Midbrain (tissue), 1 donor: ENCODE measurements around the gene CISD1.
A peak's percentile ranks its signal among the peaks of the same experiment; 100 is the strongest.

ENCODE experiments used
- DNase-seq: peaks from one replicate; lab custom pipeline; 2025; lab: John Stamatoyannopoulos, UW

Gene CISD1

DNA sequence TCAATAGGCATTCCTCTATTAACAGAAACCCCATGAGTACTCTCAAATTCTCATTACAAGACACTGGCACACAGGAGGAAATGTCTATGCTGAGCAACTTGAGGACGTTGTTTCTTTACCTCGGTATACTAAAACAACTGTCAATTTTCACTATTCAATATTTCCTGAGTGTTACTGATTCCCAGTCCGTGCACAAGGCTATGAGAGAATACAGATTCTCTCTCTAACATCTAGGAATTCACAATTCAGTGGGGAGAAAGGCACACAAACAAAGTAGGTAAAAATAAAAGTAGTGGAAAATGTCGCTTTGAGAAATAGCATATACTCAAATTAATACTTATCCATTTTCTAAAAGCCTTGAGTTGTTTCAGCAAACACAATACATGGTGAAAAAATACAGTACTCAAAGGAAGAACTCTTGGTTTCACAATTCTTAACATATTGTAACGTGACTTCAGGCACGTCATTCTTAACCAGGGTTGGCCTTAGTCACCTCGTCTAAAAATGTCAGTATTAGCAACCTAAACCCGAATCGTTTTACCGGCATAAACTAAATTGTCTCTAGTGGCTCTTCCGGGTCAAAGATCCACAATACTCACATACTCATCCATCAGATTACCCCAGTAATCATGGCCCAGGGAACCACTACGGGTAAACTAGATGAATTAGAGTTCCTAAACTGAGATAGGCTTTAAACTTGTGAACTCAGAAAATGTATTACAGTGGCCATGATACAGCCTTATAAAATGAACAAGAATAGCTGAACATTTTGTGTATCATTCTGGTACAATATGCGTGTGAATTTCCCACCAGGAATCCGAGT is 2.7 kb upstream of the CISD1 start:
- peak; percentile 37 for DNase-seq

DNA sequence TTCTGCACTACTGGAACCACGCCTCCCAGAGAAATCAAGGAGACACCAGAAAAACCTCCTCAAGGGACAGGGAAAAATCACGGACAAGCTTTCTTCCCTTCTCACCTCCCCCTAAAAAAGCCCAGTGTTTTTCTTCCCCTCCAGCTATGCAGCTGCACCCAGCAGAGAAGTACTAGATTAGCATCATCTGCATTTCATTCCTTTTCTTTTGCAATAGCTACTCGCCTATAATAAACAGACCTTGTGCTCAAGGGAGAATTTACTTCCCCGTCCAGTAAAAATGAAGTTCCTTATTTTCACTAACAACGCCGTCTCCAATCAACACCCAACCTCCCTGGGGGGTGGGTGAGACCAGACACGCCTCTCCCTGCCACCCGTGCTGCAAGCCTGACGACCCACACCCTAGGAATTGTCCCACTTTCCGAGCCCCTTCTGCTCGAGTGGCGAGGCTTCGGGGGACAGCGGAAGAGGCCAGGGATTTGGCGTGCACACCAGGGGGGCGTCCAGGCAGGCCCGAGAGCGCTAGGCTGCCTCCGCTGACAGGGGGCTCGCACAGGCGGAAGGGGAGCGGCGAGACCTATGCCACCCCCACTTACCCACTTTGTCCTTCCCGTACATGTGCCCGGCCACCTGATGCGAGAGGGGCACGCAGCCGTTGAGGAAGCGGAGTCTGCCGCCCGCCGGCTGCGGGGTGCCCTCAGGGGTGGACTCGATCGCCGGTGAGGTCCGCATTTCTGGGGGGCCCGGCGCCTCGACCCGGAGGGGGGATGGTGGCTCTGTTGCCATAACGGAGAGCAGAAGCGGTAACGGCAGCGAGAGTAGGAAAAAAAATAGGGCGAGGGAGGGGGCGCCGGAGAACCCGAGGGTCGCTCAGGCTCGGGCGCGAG is 1.9 kb upstream of the CISD1 start:
- peak; percentile 41 for DNase-seq

DNA sequence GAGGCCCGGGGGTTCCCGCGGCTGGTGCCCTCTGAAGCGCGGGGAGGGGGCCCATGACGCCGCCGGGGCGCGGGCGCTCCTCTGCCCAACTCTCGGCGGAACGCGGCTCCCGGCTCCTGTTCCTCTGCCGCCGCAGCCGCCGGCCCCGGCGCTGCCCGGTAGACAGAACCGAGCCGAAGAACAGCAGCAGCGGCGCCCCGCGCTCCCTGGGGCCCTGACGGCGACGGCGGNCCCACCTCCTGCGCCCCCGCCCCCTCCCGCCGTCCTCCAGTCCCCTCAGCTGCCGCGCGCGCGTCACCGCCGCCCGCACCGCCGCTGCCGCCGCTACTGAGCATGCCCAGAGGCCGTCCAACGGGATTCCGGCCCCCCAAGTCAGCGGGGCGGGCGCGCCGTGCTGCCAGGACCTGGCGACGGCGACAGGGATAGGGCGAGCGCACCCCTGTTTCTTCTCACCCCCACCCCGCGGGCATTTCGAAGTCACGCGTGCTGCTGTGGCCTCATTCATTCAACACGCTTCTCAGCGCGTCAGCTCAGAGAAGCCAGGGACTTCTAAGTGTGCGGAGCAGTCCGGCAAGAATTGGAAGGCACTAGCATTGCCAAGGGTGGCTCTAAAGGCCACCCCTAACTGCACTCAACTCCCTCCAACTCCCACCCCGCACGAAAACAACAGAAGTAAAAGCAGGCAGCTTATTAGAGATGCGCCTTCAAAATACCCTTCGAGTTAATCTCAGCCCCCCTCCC is 1.1 kb upstream of the CISD1 start, which contains the start of gene IPMK:
Gene IPMK, minus strand, starts transcription at position 182 of the 741 bp plus-strand sequence. CDS start 283 bp downstream, outside the sequence.
- peak; percentile 93 for DNase-seq

DNA sequence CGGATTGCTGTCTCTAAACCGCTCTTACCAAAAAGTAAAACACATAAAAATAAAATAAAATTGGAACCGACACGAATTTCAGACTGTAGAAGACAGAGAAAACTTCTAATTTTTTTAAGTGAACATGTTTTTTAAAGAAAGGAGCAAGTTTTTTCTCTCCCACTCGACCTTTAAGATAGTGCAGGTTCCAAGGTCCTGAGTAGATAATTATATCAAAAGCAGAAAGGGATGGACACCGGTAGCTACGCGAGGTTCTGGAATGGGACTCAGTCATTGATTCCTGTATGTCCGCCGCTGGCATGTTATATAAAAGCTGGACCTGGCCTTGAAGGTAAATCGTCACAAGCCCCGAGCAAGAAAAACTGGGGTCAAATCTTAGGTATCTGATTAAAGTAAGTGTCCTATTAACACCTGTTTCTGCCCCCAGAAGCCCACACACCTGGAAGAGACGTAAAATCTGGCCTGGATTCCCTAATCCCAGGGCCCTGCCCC is 462 bp upstream of the CISD1 start:
- DNase-seq = no peak

DNA sequence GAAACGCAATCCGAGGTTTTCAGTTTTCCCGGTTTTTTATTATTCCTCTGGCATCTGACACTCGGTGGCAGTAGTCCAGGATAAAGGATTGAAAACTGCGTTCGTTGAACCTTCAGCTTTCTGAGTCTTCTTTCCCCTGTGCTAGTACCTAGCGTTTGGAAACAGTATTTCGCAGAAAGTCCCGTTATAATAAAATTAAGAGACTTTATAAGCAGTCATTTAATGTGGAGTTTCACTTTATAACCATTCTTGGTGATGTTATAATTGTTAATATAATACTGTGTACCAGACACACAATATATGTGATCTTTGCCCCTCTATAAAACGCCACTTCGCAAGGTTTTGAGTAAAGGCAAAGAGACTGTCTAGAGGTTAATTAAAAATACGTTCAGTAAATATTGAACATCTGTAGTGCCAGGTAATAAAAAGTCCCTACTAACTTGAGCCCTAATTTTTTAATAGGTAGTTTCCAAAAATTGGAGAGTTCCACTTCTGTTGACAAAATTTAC is 874 bp downstream of the CISD1 start:
- DNase-seq = no peak

DNA sequence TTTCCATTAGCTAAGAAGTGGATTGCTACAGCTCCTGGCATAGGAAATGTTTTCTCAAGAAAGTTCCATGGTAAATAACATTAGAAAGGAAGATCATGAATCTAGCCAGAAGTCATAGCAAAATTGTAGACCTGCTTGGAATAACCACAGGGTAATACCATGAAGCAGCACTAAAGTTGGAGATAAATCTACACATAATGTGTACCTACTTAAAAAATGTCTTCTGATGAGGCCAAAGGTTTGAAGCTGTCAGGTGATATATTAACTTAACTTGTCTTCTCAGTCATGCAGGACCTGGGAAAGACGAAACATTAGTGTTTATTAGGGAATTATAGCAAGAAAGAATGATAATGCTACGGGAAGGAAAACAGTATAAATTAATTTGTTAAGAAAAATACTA is 6.3 kb downstream of the CISD1 start:
- no peak for DNase-seq

DNA sequence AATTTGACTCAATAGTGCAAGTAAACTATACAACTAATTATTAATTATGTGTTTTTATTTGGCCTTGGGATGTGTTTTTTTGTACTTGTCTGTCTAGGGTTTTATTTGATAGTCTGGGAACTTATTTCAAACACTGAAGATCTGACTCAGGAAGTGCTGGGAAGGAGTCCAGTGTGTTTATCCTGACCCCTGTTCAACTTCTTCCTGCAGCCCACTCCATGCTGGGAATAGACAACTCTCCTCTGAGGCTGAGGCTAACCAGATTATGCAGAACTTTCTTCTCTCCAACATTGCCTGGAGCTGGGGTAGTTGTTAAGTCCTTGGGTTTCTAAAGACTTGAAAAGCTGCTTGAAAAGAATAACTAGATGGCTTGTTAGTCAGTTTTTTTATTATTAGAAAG is 6.9 kb downstream of the CISD1 start:
- no peak for DNase-seq

DNA sequence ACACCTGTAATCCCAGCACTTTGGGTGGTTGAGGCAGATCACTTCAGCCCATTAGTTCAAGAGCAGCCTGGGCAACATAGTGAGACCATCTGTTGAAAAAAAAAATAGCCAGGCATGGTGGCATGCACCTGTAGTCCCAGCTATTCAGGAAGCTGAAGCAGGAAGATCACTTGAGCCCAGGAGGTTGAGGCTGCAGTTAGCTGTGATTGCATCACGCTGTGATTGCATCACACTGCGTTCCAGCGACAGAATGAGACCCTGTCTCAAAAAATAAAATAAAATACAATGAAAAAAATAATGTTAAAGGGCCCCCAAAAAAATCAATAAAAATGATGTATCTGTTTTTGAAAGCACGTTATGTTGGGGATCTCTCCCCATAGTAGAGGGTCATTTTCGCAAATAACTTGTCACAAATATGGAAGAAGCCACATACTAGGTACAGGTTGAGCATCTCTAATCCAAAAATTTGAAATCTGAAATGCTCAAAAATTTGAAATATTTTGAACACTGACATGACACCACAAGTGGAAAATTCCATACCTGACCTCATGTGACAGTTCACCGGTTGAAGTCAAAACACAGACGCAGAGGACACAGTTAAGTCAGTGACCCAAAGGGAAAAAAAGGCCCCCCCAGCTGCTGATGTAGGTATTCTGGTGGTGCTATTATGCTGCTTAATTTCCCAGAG is 9.5 kb downstream of the CISD1 start:
- DNase-seq = no peak

DNA sequence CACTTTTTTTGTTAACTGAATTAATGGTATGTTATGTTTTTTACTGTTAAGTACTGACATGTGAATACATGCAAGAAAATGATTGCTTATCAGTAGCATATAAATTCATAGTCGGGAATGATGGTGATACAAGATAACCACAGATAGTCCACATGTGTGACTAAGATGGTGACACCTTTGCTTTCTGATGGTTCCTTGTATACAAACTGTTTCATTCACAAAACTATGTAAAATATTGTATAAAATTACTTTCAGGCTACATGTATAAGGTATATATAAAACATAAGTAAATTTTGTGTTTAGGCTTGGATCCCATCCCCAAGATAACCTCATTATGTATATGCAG is 10.0 kb downstream of the CISD1 start:
- DNase-seq = no peak

DNA sequence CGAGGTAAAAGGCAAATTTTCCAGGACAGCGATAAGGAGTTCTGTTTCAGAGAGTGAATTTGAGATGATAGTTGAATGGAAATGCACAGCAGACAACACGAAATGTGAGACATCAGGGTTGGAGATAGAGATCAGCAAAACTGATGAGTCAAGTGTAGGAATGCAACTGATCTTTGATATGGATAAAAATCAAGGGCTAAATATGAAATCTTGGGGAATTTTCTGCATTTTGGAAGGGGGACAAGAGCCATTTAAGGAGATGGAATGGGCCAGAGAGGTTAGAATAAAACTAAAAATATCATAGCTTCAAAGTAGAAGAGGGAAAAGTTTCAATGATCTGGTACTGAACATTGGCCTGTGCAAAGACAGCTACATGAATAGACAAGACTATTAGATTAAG is 11.5 kb downstream of the CISD1 start:
- DNase-seq = no peak

DNA sequence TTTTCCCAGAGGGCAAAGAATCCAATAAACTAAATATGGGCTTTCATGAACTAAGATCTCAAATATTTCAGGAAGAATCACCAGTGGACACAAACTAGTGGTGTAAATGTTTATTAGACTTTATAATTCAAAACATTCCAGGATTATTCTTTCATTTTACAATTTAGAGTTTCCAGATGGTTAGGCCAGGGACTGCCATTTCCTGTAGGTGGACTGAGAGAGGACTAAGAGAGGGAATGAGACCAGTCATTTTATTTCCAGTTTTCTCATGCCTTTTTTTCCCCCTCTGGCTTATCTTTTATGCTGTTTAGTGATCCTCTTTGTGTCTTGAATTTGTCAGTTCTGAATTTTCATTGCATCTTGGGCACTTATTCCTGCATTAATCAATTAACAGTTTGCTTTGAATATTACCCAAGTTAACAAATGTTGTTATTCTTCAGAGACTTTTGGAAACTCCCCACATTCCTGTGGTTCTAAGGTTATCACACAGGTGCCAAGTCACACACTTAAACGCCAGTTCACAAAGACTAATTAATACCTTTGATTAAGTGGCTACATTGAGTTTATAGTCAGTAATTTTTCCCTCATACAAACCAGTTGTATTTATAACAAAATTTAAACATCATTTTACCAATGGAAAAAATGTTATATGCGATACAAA is 12.3 kb downstream of the CISD1 start:
- DNase-seq = no peak

DNA sequence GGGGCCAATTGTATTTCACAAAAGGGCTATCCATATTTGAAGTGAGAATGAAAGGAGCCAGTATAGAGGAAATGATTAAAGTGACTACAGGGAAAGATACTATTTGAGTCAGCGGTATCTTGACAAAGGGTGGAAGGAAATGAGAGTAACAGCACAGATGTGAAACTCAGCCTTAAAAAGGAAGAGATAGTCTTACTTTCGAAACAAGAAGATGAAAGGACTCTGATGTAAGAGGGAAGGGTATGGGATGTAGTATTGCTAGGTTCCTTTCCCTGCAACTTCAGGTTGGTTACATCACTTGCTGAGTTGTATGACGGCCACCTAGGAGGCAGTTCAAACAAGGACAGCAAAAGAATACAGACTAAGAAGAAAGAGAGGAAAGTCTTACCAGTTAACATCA is 13.7 kb downstream of the CISD1 start:
- no peak for DNase-seq

DNA sequence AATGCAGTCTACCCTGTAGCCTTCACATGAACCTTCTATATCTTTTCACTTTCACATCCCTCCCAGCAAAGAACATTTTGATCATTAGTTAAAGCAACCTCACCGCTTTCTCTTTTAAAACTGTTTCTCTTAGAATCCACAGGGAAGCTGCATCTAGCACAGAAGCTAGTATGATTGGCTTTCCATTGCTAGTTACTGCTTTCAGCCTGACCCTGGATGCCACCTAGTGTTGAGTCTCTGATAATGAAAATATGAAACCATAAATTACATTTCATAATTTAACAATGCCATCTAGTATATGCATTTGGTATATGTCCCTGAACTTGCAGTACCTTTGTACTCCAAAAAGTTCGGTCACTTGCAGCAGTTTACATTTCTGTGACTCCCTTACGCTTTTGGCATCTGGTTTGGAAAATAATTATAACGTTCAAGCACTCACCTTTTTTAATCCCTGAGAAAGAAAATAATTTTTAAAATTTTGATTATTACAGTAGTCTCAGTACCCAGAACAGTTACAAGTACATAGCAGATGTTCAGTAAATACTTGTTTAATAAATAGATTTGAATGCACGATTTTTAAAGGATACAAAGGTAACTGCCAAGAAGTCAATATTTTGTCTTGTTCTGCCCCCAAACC is 22.7 kb downstream of the CISD1 start:
- peak; percentile 47 for DNase-seq

DNA sequence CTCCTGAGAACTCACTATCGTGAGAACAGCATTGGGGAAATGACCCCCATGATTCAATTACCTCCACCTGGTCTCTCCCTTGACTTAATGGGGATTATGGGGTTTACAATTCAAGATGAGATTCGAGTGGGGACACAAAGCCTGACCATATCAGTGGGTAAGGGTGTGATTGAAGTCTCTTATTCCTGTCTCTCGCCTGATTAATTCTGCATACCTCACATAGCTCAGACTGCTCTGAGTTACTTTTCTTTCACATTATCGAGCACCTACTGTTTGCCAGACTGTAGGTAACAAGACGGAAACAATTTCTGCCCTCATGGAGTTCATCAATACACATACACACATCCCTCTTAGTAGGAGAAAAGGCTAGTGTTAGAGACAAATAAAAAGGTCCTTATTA is 25.0 kb downstream of the CISD1 start:
- DNase-seq = no peak

DNA sequence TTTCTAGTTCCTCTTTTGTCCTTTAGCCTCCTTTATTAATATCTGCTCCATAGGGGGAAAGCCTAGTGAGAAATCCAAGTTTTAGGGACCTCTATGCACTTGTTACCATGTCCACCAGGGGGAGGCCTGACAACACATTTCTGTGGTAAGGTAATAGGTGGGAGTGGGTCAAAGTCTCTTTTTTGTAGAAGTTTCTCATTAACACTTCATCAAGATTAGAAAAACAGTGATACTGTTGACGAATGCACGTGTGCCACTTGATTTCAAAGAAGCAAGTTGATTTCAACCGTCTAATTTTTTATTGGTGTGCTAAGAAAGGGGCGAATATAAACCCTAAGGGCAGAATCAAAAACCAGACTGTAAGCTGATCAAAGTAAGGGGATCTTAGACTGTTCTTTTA is 30.6 kb downstream of the CISD1 start:
- DNase-seq = peak; percentile 49

DNA sequence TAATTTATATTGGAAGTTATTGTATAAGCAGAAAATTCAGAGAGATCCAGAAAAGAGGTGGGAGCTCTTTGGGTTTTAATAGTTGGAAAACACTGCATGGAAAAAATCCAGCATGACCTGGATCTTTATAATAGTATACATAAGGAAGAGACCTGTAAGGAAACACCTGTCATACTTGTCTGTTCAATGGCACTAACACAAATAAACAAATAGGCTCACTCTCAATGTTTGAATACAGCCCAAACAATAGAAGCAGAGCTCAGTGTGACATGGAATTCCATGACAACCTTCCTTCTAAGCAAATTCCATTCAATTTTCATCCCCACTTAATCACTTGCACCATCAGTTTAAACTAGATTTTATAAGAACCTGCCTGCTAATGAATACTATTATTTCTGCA is 31.7 kb downstream of the CISD1 start:
- DNase-seq = no peak

DNA sequence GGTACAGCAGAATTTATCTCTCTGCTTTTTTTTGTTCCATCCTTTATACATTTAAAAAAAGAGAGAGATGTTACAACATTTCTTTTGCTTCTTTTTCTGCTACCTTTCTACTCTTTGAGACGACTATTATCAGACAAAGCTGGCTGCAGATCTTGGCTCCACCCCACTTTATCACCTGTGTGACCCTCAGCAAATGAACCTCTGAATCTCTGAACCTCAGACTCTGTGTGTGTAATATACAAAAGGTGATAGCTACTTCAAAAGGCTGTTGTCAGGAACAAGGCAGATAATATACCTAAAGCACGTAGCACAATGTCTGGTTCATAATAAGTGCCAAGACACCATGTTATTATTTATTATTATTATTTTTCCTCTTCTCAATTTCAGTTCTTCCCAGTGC is 33.3 kb downstream of the CISD1 start:
- DNase-seq = no peak

DNA sequence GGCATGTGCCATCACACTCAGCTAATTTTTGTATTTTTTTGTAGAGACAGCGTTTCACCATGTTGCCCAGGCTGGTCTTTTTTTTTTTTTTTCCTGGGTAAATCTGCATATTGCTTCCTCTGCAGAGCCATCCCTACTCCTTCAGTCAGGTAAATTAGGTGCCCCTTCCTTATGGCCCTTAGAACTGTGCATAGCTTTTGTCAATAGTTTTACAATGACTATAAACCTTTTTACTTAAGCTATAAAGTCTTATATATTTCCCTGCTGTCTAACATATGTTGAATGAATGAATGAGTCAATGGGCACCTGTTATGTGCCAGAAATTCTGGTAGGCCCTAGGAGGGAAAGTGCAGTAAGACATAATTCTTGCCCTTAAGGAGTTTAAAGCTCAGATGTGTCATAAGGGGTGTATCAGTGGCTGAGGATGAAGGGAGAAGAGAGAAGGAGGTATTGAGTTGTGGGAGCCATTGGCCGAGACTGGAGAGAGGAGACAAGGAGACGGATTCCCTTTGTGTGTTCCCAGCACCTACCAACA is 35.2 kb downstream of the CISD1 start:
- DNase-seq = no peak

DNA sequence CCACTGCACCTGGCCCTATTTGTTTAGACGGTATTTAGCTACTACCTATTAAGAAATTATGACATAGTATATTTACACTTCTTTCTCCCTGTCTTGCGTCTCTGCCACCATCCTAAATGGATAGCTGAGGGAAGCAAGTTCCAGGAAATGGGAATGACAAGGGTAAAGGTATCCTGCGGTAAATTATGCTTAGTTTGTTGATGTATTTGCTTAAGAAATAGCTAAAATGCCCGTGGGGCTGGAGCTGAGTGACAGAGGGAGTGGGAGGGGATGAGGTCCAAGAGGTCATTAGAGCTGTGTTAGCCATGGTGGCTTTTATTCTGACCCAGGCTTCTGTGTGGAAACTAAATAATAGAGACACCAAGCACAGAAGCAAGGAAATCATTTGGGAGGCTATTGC is 36.9 kb downstream of the CISD1 start:
- DNase-seq = no peak

DNA sequence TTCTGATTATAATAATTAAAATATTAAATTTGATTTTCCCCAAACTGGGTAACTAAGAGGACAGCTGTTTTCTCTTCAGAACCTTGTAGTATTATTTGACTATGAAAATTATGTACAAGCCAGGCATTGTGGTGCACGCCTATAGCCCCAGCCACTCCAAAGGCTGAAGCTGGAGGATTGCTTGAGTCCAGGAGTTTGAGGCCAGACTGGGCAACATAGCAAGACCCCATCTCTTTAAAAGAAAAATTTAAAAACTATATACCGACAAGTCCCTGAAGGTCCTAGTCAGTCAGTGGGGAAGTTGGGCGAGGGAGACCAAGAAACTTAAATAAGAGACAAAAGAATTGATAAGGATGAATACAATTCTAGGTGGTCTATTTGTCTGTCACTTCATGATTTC is 38.7 kb downstream of the CISD1 start:
- DNase-seq = no peak
